ENCODE measurements around the gene MS4A4A.

- TF ChIP-seq POLR2A (IDR thresholded peaks at IDR 0.05): no peak
- no peak for TF ChIP-seq CTCF (IDR thresholded peaks at IDR 0.05)
- no peak for TF ChIP-seq POLR2AphosphoS5 (IDR thresholded peaks at IDR 0.05)
- TF ChIP-seq EP300 (IDR thresholded peaks at IDR 0.05): no peak
These were observed 27.2 kb downstream of the MS4A4A start for GRCh38 chr11:60307507-60308195.
